ENCODE results near the gene GALE.

DNA sequence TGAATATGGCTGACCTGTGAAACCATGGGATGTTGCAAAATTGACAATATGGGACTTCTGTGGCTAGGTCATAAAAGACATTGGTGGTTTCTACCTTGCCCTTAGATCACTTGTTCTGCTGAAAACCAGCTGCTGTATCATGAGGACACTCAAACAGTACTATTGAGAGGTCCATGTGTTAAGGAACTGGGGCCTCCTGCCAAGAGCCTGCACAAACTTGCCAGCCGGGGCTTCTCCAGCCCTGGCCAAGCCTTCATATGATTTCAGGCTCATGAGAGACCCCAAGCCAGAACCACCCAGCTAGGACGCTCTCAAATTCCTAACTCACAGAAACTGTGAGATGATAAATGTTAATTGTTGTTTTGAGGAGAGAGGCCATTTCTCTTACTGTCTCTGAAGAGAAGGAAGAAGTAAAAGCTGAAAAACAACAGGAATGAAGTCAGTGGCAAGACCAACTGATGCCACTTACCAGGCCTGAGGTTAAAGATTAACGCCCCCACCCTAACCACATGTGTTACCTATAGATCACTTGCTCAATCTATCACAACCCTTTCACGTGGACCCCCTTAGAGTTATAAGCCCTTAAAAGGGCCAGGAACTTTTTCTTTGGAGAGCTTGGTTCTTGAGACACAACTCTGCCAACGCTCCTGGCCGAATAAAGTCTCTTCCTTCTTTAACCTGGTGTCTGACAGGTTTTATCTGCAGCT, 26.2 kb downstream of the GALE start:
- no peak for TF ChIP-seq KMT2B (CRISPR knock-in tag; IDR thresholded peaks at IDR 0.05)
- TF ChIP-seq SATB2 (CRISPR knock-in tag; IDR thresholded peaks at IDR 0.05), result no peak
- no peak for TF ChIP-seq SP1 (IDR thresholded peaks at IDR 0.05)
- TF ChIP-seq SP1 (CRISPR knock-in tag; IDR thresholded peaks at IDR 0.05), result no peak
- TF ChIP-seq LCORL (IDR thresholded peaks at IDR 0.05), result no peak
- TF ChIP-seq LCORL (CRISPR knock-in tag; IDR thresholded peaks at IDR 0.05), result no peak
- no peak for TF ChIP-seq RELA (CRISPR knock-in tag; IDR thresholded peaks at IDR 0.05)
- TF ChIP-seq JUND (CRISPR knock-in tag; IDR thresholded peaks at IDR 0.05), result no peak
- TF ChIP-seq STAT5B (CRISPR knock-in tag; IDR thresholded peaks at IDR 0.05), result no peak
